ENCODE measurements around the gene PCOLCE2. TPM values are rescaled to one million over a fixed set of nuclear protein-coding genes. Genes with fewer than 3 reads are reported as not detected.

The PCOLCE2 gene
- total RNA-seq, 4 donors from 2014 or later = 48.2 to 76.0 (median 54.6) TPM

DNA sequence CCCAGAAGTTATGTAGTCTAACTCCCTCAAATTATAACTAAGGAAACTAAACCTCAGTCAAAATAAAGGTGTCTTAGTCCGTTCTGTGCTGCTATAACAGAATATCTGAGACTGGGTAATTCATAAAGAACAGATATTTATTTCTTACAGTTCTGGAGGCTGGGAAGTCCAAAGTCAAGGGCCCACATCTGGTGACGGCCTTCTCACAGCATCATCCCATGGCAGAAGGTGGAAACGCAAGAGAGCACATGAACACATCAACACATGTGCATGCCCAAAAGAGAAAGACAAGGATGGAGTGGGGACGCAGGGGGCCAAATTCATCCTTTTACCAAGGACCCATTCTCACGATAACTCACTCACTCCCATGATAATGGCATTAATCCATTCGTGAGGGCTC, 73.1 kb downstream of the PCOLCE2 start:
- Histone ChIP-seq H3K27me3 (no peaks in the 10 kb centered on the region), H3K4me3 (no peak overlapping the region), H3K9me3 (no peaks in the 10 kb centered on the region), H3K27ac (replicated peaks in 1 of 4) (no peak overlapping the region), H3K4me1 (peaks cover 0 to 5% (median 0%) of the 10 kb centered on the region in 4 donors), H3K36me3 (peaks cover 0 to 3% (median 0%) of the 10 kb centered on the region in 4 donors)
- no peak for TF ChIP-seq EP300 (IDR thresholded peaks at IDR 0.05)
- TF ChIP-seq, protein P1, sequence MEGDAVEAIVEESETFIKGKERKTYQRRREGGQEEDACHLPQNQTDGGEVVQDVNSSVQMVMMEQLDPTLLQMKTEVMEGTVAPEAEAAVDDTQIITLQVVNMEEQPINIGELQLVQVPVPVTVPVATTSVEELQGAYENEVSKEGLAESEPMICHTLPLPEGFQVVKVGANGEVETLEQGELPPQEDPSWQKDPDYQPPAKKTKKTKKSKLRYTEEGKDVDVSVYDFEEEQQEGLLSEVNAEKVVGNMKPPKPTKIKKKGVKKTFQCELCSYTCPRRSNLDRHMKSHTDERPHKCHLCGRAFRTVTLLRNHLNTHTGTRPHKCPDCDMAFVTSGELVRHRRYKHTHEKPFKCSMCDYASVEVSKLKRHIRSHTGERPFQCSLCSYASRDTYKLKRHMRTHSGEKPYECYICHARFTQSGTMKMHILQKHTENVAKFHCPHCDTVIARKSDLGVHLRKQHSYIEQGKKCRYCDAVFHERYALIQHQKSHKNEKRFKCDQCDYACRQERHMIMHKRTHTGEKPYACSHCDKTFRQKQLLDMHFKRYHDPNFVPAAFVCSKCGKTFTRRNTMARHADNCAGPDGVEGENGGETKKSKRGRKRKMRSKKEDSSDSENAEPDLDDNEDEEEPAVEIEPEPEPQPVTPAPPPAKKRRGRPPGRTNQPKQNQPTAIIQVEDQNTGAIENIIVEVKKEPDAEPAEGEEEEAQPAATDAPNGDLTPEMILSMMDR (IDR thresholded peaks at IDR 0.05) = no peak
- TF ChIP-seq POLR2A (IDR thresholded peaks at IDR 0.05; ENCODE audit: low read depth) = no peak
- no peak for DNase-seq (ENCODE audit: extremely low spot score)
- intact Hi-C loops (cut with DNase I) = no loop called here
- WGBS = 92% methylated on average over 6 of the region's 6 CpGs

GRCh38 chr3:142809259-142809658, 79.6 kb downstream of the PCOLCE2 start:
- whole genome bisulfite sequencing = 94% methylated on average over 3 of the region's 3 CpGs
- H3K4me3 ChIP-seq = no peak overlapping the region
- no peak overlapping the region for H3K27ac ChIP-seq (replicated peaks in 1 of 4)

GRCh38 chr3:142808103-142808917, 80.6 kb downstream of the PCOLCE2 start:
- peaks cover 0 to 9% (median 3%) of the 10 kb centered on the region in 4 donors for H3K36me3 ChIP-seq
- no peaks in the 10 kb centered on the region for H3K27me3 ChIP-seq
- no peak overlapping the region for H3K4me3 ChIP-seq
- intact Hi-C loops (cut with DNase I) = no loop called here
- H3K4me1 ChIP-seq = no peaks in the 10 kb centered on the region
- DNase-seq (ENCODE audit: extremely low spot score) = no peak
- no peak overlapping the region for H3K27ac ChIP-seq (replicated peaks in 1 of 4)
- TF ChIP-seq POLR2A (IDR thresholded peaks at IDR 0.05; ENCODE audit: low read depth) (no peak), POLR2AphosphoS5 (IDR thresholded peaks at IDR 0.05) (no peak), EP300 (IDR thresholded peaks at IDR 0.05) (no peak)
- TF ChIP-seq, protein P1 (IDR thresholded peaks at IDR 0.05) = no peak
- 87% methylated on average over 9 of the region's 9 CpGs for WGBS
- H3K9me3 ChIP-seq = no peaks in the 10 kb centered on the region

More at GRCh38 chr3:142809259-142809658, 79.6 kb downstream of the PCOLCE2 start:
- Histone ChIP-seq H3K27me3 (no peaks in the 10 kb centered on the region), H3K36me3 (peaks cover 0 to 9% (median 2%) of the 10 kb centered on the region in 4 donors), H3K9me3 (no peaks in the 10 kb centered on the region), H3K4me1 (no peaks in the 10 kb centered on the region)
- TF ChIP-seq, protein P1 (IDR thresholded peaks at IDR 0.05) = no peak
- TF ChIP-seq EP300 (IDR thresholded peaks at IDR 0.05) (no peak), POLR2A (IDR thresholded peaks at IDR 0.05; ENCODE audit: low read depth) (no peak), POLR2AphosphoS5 (IDR thresholded peaks at IDR 0.05) (no peak)
- intact Hi-C loops (cut with DNase I) = no loop called here
- DNase-seq (ENCODE audit: extremely low spot score) = no peak

GRCh38 chr3:142802891-142803290, 86.0 kb downstream of the PCOLCE2 start:
- 52% methylated on average over 1 of the region's 1 CpG for WGBS
- TF ChIP-seq EP300 (IDR thresholded peaks at IDR 0.05) = no peak
- no peak for TF ChIP-seq POLR2AphosphoS5 (IDR thresholded peaks at IDR 0.05)
- TF ChIP-seq POLR2A (IDR thresholded peaks at IDR 0.05; ENCODE audit: low read depth) = no peak
- TF ChIP-seq, protein P1 (IDR thresholded peaks at IDR 0.05) = no peak
- Histone ChIP-seq H3K9me3 (no peaks in the 10 kb centered on the region), H3K4me1 (no peaks in the 10 kb centered on the region), H3K27me3 (no peaks in the 10 kb centered on the region), H3K4me3 (no peak overlapping the region), H3K36me3 (peaks cover 0 to 10% (median 5%) of the 10 kb centered on the region in 4 donors), H3K27ac (replicated peaks in 1 of 4) (no peak overlapping the region)
- intact Hi-C loops (cut with DNase I) = no loop called here
- DNase-seq (ENCODE audit: extremely low spot score) = no peak
